ENCODE results near the gene KRT4.

The KRT4 gene

DNA sequence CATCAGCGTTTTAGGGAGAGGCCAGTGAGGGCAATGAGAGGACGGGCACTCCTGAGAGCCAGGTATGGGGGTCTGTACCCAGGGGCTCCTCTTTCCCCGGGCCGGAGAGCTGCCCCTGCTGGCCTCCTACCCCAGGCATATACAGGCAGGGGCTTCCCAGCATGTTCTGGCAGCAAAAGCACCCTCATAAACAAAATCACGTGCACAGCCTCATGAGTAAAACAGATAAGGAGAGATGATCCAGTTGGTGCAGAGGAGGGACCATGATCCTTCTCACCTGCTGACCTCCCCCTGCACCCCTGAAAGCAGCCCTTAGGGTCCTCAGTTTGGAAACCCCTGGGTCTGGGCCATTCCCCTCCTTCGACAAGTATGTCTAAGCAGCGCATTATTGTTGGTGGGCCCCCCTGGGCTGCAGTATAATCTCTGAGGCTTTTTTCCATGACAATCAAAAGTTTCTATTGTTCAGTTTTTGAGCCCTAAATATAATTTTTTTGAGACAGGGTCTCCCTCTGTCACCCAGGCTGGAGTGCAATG lies 5.0 kb upstream of the KRT4 start:
- no peak overlapping the region for H3K4me3 ChIP-seq (ENCODE audit: low read depth, low read length)
- peaks cover 4% of the 10 kb centered on the region for H3K27me3 ChIP-seq (replicated peaks)
- H3K27ac ChIP-seq = no peak overlapping the region
- no peaks in the 10 kb centered on the region for H3K36me3 ChIP-seq (replicated peaks)
- DNase-seq = no peak
- in situ Hi-C loops (cut with HindIII; ENCODE audit: low pct_ligation_motif_present, low sequenced_read_pairs) = no loop called here
- TF ChIP-seq, protein P1, sequence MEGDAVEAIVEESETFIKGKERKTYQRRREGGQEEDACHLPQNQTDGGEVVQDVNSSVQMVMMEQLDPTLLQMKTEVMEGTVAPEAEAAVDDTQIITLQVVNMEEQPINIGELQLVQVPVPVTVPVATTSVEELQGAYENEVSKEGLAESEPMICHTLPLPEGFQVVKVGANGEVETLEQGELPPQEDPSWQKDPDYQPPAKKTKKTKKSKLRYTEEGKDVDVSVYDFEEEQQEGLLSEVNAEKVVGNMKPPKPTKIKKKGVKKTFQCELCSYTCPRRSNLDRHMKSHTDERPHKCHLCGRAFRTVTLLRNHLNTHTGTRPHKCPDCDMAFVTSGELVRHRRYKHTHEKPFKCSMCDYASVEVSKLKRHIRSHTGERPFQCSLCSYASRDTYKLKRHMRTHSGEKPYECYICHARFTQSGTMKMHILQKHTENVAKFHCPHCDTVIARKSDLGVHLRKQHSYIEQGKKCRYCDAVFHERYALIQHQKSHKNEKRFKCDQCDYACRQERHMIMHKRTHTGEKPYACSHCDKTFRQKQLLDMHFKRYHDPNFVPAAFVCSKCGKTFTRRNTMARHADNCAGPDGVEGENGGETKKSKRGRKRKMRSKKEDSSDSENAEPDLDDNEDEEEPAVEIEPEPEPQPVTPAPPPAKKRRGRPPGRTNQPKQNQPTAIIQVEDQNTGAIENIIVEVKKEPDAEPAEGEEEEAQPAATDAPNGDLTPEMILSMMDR (IDR thresholded peaks at IDR 0.05; ENCODE audit: low read depth, low read length, missing control alignments) = no peak

DNA sequence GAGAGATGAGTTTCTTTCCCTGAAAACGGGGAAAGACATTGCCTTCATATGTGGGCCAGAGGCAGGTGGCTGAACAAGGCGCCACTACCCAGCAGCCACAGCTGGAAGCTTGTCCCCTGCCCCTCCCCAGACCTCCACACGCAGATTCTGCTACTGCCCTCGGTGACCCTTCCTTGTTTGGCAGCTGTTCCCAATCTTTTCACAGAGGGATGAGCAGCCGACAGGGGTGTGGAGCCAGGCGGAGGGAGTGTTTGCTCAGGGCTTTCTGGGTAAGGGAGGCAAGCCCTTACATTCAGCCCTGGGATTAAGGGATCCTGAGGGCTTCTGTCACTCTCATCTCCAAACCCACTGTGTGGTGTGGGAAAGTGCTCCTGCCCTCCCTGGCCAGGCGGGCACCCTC lies 4.5 kb upstream of the KRT4 start:
- DNase-seq = no peak
- peaks cover 4% of the 10 kb centered on the region for H3K27me3 ChIP-seq (replicated peaks)
- in situ Hi-C loops (cut with HindIII; ENCODE audit: low pct_ligation_motif_present, low sequenced_read_pairs) = no loop called here

DNA sequence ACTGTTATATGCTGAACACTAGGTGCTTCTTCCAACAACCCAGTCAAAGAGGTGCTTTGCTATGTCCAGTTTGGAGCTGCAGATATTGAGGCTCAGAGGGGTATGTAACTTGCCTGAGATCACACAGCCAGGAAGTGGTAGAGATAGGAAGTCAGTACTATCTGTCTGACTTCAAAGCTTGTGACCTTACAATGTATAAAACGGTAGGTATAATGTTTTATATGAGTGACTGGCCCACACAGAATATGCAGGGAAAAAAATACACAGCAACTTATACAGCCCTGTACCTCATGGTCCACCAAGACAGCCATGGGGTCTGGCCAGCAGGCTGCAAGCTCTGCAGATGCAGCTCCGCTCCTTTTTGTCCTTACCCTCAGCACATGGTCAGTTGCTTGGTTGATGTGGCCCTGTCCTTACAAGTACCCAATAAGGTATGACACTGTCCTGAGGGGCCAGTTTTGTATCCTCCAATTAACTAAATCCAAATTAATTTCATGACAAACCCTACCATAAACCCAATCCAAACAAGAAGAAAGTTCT lies 3.9 kb upstream of the KRT4 start:
- H3K4me3 ChIP-seq (ENCODE audit: low read depth, low read length) = no peak overlapping the region
- H3K27ac ChIP-seq = no peak overlapping the region
- no peaks in the 10 kb centered on the region for H3K36me3 ChIP-seq (replicated peaks)
- in situ Hi-C loops (cut with HindIII; ENCODE audit: low pct_ligation_motif_present, low sequenced_read_pairs) = no loop called here
- no peak for DNase-seq
- H3K27me3 ChIP-seq (replicated peaks) = peaks cover 4% of the 10 kb centered on the region
- TF ChIP-seq, protein P1 (IDR thresholded peaks at IDR 0.05; ENCODE audit: low read depth, low read length, missing control alignments) = no peak

More for the DNA sequence above, 4.5 kb upstream of the KRT4 start:
- Histone ChIP-seq H3K4me3 (ENCODE audit: low read depth, low read length) (no peak overlapping the region), H3K27ac (no peak overlapping the region), H3K36me3 (replicated peaks) (no peaks in the 10 kb centered on the region)
- TF ChIP-seq, protein P1 (IDR thresholded peaks at IDR 0.05; ENCODE audit: low read depth, low read length, missing control alignments) = no peak

DNA sequence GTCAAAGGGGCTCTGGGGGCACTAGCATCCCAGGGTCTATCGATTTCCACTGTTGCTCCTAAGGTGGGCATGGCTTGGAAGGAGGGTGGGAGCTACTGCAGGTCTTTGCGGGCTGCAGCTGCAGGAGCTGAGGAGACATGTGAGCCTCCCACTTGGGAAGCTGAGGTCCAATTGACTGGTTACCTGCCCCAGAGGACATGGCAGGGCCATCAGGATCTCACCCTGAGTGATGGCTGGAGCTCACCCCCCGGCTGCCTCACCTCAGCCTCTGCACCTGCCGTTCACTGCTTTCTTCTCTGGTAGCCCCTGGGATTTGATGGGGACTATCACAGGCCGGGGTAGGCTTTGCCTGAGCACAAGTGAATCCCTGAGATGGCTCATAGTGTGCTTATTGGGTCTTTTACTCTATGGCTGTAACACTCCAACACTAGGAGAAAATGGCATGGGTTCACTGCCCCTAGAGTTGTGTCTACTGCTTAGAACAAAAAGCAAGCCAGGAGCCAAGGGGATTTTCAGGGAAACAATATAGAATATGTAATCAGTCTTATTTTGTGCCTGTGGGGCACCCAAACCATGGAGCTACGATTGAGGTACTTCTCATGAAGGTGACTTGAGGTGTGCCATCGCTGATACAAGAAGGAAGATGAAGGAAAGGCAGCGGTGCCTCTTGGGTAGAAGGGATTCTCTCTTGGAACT lies 3.2 kb upstream of the KRT4 start:
- H3K36me3 ChIP-seq (replicated peaks) = no peaks in the 10 kb centered on the region
- no peak overlapping the region for H3K4me3 ChIP-seq (ENCODE audit: low read depth, low read length)
- H3K27me3 ChIP-seq (replicated peaks) = peaks cover 4% of the 10 kb centered on the region
- no peak overlapping the region for H3K27ac ChIP-seq
- DNase-seq = no peak
- TF ChIP-seq, protein P1 (IDR thresholded peaks at IDR 0.05; ENCODE audit: low read depth, low read length, missing control alignments) = no peak
- in situ Hi-C loops (cut with HindIII; ENCODE audit: low pct_ligation_motif_present, low sequenced_read_pairs) = no loop called here

DNA sequence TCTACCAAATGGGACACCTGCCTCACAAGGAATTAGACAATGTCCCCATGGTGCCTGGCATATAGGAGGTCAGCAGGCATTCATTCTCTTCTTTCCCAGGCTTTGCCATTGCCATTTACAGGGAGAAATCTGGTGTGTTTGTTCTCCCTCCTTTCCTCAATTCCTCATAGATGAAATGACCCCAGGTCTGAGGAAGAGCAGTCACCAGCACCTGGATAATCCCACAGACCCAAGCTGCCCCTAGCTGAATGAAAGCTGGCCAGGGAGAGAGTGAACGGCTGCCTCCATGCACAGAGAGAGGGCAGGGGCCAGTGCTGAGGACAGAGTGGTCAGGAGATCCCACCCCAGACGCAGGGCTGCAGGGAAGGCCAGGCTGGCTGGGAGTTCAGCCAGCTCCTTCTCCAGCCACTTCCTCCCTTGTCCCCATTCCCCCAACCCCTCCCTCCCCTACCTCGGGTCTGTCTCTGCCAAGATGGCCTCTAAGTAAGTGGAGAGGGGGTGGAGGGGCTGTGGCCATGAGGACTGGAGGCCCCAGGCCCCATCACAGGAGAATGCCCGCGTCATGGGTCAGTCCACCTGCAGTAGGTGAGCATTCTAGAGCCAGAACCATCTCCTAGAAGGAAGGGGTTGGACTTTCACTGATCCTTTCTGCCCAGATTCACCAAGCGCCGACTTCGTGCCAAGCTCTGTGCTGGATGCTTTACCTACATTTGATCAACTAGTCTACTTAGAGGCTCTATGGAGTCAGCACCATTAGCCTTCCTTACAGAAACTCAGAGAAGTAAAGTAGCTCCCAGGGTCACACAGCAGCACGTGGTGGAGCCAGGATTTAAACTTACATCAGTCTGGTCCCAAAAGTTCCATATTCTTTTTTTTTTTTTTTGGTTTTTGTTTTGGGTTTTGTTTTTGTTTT lies 2.0 kb upstream of the KRT4 start:
- Histone ChIP-seq H3K27ac (no peak overlapping the region), H3K4me3 (ENCODE audit: low read depth, low read length) (no peak overlapping the region), H3K27me3 (replicated peaks) (peaks cover 4% of the 10 kb centered on the region), H3K36me3 (replicated peaks) (no peaks in the 10 kb centered on the region)
- in situ Hi-C loops (cut with HindIII; ENCODE audit: low pct_ligation_motif_present, low sequenced_read_pairs) = no loop called here
- TF ChIP-seq, protein P1 (IDR thresholded peaks at IDR 0.05; ENCODE audit: low read depth, low read length, missing control alignments) = no peak
- DNase-seq = no peak

All from brain microvascular endothelial cell (primary cell).